LNCAP (cell line): ENCODE data around the gene CHRNB4.

ENCODE experiments used
- CTCF ChIP-seq: fragments of 450-650 bp; IDR thresholded peaks from 2 replicates; pipeline ENCODE4 v1.5.1; 2017; ENCODE audit warnings: mild to moderate bottlenecking

CHRNB4 gene

DNA sequence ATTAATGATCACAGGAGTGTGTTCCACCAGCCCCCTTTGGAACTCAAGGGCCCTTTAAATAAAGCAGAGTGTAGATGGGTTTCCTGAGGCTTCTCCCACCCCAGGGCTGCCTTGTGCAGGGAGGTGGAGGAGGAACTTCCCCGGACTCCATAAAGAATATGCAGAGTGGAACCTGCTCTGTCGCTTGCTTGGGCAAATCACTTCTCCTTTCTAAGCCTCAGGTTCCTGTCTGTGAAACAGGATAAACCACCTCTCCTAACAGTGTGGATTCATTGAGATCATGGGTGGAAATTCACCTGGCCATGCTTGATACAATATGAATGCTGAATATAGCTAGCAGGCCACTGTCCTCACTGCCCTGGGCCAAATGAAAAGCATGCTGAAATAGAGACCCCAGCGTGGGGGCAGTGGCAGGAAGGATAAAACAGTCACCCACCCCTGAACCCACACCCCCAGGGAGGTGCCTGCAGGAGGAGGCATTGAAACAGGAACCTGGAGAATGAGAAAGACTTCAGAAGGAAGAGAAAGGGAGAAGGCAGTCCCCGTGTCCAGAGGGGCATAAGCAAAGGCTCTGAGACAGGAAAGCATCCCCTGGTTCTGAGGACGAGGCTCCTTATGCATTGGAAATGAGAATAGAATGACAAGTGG lies 41.1 kb upstream of the CHRNB4 start:
- TF ChIP-seq CTCF, result no peak

GRCh38 chr15:78681281-78682003 lies 40.4 kb upstream of the CHRNB4 start:
- no peak for TF ChIP-seq CTCF

GRCh38 chr15:78680431-78681075 lies 39.5 kb upstream of the CHRNB4 start:
- no peak for TF ChIP-seq CTCF

- TF ChIP-seq CTCF, result no peak
These were observed 38.1 kb upstream of the CHRNB4 start for GRCh38 chr15:78679089-78679511.

DNA sequence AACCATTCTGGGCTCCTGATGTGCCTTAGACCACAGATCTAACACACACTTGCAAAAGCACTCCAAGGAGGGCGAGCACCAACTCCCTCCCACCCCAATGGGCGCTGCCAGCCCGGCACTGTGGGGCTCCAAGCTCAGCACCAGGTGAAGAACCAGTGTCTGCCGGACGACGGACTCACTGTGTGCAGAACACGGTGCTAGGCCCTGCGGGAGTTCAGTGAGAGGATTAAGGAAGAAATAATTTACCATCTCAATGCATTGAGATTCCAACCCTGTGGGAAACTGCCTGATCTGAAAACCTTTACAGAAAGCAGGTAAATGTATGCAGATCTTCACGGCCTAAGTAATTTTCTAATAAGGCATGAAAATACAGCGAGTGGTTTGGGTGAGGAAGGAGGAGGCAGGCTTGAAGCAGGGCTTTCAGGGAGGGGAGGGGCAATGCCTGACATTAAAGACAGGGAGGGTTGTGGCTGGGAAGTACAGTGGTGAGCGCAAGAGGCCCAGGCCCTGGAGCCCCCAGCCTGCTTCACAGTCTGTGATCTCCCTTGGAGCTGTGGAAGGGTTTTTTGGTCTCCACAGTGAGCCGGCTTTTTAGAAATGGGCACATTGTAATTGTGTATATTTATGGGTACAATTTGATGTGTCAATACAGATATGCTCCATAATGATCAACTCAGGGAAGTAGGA lies 35.6 kb upstream of the CHRNB4 start:
- TF ChIP-seq CTCF, result no peak

- TF ChIP-seq CTCF, result no peak
These were observed 34.8 kb upstream of the CHRNB4 start for GRCh38 chr15:78675617-78676360.

DNA sequence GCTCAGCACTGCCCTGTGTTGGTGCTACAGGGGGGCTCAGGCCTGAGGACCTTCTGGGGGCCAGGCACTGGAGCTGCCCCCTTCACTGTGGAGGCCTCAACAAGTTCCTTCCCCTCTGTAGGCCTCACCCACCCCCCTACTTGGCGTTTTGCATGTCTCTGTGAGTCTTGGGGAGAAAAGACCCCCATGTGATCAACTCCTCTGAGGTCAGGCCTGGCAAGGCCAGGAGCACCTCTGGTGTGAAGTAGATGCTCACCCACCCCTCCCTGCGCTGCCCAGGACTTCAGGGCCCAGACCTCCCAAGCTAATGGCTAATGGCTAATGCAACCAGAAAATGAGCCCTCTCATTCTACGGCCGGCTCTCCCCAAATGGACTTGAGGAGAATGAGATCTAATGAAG lies 34.2 kb upstream of the CHRNB4 start:
- no peak for TF ChIP-seq CTCF
